H1 (cell line): Measurements from ENCODE around the gene CIRBP. TPM values are rescaled to one million over a fixed set of nuclear protein-coding genes. Genes with fewer than 3 reads are reported as not detected.

ENCODE experiments used
- ATF2 ChIP-seq: IDR thresholded peaks from 2 replicates; pipeline ENCODE4 v1.6.1; 2012; ENCODE audit warnings: low read length, inconsistent platforms
- CHD7 ChIP-seq: fragments of 300-600 bp; sonication (generic); IDR thresholded peaks from 2 replicates; pipeline ENCODE4 v1.7.1; 2012; ENCODE audit warnings: low read length, moderate library complexity, mild to moderate bottlenecking, inconsistent platforms; ENCODE audit not compliant: insufficient replicate concordance
- EP300 ChIP-seq, 2 experiments: IDR thresholded peaks; 1 replicate in 1 of 2; 2 replicates in 1 of 2; pipeline ENCODE4 v1.6.1; 2011 to 2012; ENCODE audit warnings: low read depth in 2 of 2, low read length in 2 of 2, mild to moderate bottlenecking in 2 of 2, borderline replicate concordance in 1 of 2, inconsistent platforms in 1 of 2, moderate library complexity in 1 of 2
- MAX ChIP-seq: IDR thresholded peaks from 2 replicates; pipeline ENCODE4 v1.6.1; 2012; ENCODE audit warnings: inconsistent platforms
- NANOG ChIP-seq: IDR thresholded peaks from 2 replicates; pipeline ENCODE4 v1.6.1; 2011; ENCODE audit warnings: low read length, low read depth, mild to moderate bottlenecking, inconsistent platforms; ENCODE audit not compliant: insufficient read depth, poor library complexity, severe bottlenecking
- SIN3A ChIP-seq, 2 experiments: IDR thresholded peaks in 1 of 2; conservative IDR thresholded peaks in 1 of 2; 2 replicates each; pipeline ENCODE4 v1.6.1; 2011 to 2012; ENCODE audit warnings: low read length in 2 of 2, improper control_type of control experiment in 1 of 2, low read depth in 1 of 2, mild to moderate bottlenecking in 1 of 2
- SP1 ChIP-seq: IDR thresholded peaks from 2 replicates; pipeline ENCODE4 v1.6.1; 2011; ENCODE audit warnings: low read depth, low read length
- polyA plus RNA-seq, 7 experiments: library from polyadenylated mRNA; depleted of rRNA in 3 of 7; stranded (reverse) in 5 of 7; unstranded in 2 of 7; fragments of >200 nt in 5 of 7; fragments of 200-250 nt in 2 of 7; gene quantifications; 1 replicate in 5 of 7; 2 replicates in 1 of 7; 4 replicates in 1 of 7; pipeline versions ENCODE4 v1.2.1 to v1.2.3, GENCODE V29; 2011 to 2013; ENCODE audit warnings: missing spikeins in 2 of 7, mixed read lengths in 2 of 7
- total RNA-seq: library from RNA; stranded (reverse); fragmentation: NEBNext Ultra II Directional; extraction: Animal tissue kit (Norgen Biotek cat#: 25700); gene quantifications from 2 replicates; pipeline ENCODE4 v1.2.1, GENCODE V29; 2021

CIRBP gene
- total and polyA plus RNA-seq, 2 of the 8 experiments (the other 6 are each of a cell fraction or from before 2014, with no cell fraction given), result 175 to 199 TPM

GRCh38 chr19:1259206-1259875 is 9.8 kb upstream of the CIRBP start (continued):
- TF ChIP-seq EP300 (IDR thresholded peaks at IDR 0.05; ENCODE audit: borderline replicate concordance in 1 of 2, low read depth in 2 of 2, low read length in 2 of 2) (no peak), ATF2 (peak; percentile 69; the same call in 1 of the 2 replicates), CHD7 (no peak), MAX (peak; percentile 17; the same call in 1 of the 2 replicates), SIN3A (conservative IDR thresholded peaks at IDR 0.05 in 1 of 2, IDR thresholded peaks at IDR 0.05 in 1 of 2; ENCODE audit: low read depth in 1 of 2, low read length in 2 of 2) (peak in 1 of 2 experiments; percentile 35; a peak in 1 of 4 replicates), SP1 (no peak), NANOG (no peak)
